ENCODE measurements around the gene CD48.

GRCh38 chr1:160633330-160633903, 78.2 kb downstream of the CD48 start:
- TF ChIP-seq EP300 (IDR thresholded peaks at IDR 0.05; ENCODE audit: borderline replicate concordance in 1 of 2, low read depth in 1 of 2, low read length in 1 of 2): no peak
- TF ChIP-seq SMC3 (IDR thresholded peaks at IDR 0.05; ENCODE audit: low read depth, low read length): no peak
- TF ChIP-seq YY1 (IDR thresholded peaks at IDR 0.05; ENCODE audit: low read depth): no peak
- no peak for TF ChIP-seq CTCF (IDR thresholded peaks at IDR 0.05)
